ENCODE data around the gene ITGB8.

GRCh38 chr7:20438694-20439376 lies 108.1 kb downstream of the ITGB8 start:
- TF ChIP-seq CTCF (IDR thresholded peaks at IDR 0.05) (no peak), MXD4 (CRISPR knock-in tag; IDR thresholded peaks at IDR 0.05; ENCODE audit: borderline replicate concordance) (no peak), ZSCAN18 (CRISPR knock-in tag; IDR thresholded peaks at IDR 0.05) (no peak)
